ENCODE results near the gene KPNA1.

DNA sequence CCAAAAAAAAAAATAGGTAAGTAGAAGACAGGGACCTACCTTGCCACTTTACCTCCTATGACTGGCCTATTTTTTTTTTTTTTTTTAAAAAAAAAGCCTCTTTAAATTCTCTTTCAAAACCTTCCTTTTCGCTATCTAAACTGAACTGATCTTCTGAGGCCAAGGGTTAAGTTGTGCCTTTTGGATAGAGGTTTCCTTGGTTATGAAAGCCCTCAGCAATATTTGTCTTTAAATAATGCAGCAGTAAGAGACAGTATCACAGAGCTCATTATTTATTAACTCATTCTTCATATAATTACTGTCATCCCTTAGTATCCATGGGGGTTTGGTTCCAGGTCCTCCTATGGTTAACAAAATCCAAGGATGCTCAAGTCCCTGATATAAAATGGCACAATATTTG lies 140.7 kb downstream of the KPNA1 start:
- TF ChIP-seq, protein P1, sequence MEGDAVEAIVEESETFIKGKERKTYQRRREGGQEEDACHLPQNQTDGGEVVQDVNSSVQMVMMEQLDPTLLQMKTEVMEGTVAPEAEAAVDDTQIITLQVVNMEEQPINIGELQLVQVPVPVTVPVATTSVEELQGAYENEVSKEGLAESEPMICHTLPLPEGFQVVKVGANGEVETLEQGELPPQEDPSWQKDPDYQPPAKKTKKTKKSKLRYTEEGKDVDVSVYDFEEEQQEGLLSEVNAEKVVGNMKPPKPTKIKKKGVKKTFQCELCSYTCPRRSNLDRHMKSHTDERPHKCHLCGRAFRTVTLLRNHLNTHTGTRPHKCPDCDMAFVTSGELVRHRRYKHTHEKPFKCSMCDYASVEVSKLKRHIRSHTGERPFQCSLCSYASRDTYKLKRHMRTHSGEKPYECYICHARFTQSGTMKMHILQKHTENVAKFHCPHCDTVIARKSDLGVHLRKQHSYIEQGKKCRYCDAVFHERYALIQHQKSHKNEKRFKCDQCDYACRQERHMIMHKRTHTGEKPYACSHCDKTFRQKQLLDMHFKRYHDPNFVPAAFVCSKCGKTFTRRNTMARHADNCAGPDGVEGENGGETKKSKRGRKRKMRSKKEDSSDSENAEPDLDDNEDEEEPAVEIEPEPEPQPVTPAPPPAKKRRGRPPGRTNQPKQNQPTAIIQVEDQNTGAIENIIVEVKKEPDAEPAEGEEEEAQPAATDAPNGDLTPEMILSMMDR (IDR thresholded peaks at IDR 0.05) = no peak
- TF ChIP-seq POLR2A (IDR thresholded peaks at IDR 0.05) = no peak
